T-helper 1 cell (primary cell): ENCODE results near the gene SFT2D3.

Experiments
- DNase-seq, 5 donors: peaks; one replicate each; pipeline ENCODE4 v3.0.0-alpha.2; 2012 to 2020

The SFT2D3 gene

GRCh38 chr2:127754186-127754585 lies 52.9 kb downstream of the SFT2D3 start:
- no peak for DNase-seq
